GM12864 (cell line): ENCODE data around the gene AZU1.

ENCODE experiments used
- DNase-seq: peaks from one replicate; pipeline ENCODE4 v3.0.0-alpha.2; 2011; ENCODE audit warnings: low read depth
- H3K4me3 ChIP-seq: 2 replicates; pipeline ENCODE4 v1.5.1; 2011; ENCODE audit warnings: mild to moderate bottlenecking, low read depth, low read length, control low read depth
- TF ChIP-seq, protein P1 (sequence below): IDR thresholded peaks from 2 replicates; pipeline ENCODE4 v1.5.1; 2011; ENCODE audit warnings: low read depth, mild to moderate bottlenecking, moderate library complexity, low read length, control low read depth, inconsistent platforms; ENCODE audit errors: missing control alignments

Gene AZU1

DNA sequence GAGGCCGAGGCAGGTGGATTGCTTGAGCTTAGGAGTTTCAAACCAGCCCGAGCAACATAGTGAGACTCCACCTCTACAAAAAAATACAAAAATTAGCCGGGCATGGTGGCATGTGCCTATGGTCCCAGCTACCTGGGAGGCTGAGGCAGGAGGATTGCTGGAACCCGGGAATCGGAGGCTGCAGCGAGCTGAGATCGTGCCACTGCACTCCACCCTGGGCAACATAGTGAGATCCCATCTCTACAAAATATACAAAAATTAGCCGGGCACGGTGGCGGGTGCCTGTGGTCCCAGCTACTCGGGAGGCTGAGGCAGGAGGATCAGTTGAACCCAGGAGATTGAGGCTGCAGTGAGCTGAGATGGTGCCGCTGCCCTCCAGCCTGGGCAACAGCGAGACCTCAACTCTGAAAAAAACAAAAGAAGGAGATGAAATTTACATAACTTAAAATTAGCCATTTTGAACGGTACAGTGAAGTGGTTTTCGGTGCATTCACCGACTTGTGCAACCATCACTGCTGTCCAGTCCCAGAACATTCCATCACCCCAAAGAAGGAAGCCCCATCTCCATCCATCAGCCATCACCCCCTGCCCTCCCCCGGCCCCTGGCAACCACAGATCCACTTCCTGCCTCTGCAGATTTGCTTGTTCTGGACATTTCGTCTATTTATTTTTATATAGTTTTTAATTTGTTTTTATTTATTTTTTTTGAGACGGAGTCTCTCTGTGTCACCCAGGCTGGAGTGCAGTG is 1.6 kb upstream of the AZU1 start:
- no peak for DNase-seq
- TF ChIP-seq, protein P1, sequence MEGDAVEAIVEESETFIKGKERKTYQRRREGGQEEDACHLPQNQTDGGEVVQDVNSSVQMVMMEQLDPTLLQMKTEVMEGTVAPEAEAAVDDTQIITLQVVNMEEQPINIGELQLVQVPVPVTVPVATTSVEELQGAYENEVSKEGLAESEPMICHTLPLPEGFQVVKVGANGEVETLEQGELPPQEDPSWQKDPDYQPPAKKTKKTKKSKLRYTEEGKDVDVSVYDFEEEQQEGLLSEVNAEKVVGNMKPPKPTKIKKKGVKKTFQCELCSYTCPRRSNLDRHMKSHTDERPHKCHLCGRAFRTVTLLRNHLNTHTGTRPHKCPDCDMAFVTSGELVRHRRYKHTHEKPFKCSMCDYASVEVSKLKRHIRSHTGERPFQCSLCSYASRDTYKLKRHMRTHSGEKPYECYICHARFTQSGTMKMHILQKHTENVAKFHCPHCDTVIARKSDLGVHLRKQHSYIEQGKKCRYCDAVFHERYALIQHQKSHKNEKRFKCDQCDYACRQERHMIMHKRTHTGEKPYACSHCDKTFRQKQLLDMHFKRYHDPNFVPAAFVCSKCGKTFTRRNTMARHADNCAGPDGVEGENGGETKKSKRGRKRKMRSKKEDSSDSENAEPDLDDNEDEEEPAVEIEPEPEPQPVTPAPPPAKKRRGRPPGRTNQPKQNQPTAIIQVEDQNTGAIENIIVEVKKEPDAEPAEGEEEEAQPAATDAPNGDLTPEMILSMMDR = no peak
- no peak overlapping the region for H3K4me3 ChIP-seq

DNA sequence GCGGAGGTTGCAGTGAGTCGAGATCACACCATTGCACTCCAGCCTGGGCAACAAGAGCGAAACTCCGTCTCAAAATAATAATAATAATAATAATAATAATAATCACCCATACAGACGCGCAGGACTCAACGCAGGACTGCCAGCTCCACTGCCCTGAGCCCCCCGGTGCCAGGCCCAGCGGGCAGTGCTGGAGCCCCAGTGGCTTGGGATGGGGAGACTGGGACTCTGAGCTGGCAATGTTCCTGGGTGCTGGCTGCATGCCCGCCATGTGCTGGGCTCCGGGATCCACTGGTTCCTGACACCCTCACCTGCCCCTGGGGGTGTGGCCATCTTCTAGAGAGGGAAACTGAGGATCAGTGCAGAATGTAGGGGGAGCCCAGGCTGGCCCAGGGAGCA is 325 bp upstream of the AZU1 start:
- TF ChIP-seq, protein P1 = no peak
- no peak overlapping the region for H3K4me3 ChIP-seq
- DNase-seq = no peak

GRCh38 chr19:829129-829758 is 1.6 kb downstream of the AZU1 start:
- DNase-seq = no peak
- TF ChIP-seq, protein P1 = no peak

DNA sequence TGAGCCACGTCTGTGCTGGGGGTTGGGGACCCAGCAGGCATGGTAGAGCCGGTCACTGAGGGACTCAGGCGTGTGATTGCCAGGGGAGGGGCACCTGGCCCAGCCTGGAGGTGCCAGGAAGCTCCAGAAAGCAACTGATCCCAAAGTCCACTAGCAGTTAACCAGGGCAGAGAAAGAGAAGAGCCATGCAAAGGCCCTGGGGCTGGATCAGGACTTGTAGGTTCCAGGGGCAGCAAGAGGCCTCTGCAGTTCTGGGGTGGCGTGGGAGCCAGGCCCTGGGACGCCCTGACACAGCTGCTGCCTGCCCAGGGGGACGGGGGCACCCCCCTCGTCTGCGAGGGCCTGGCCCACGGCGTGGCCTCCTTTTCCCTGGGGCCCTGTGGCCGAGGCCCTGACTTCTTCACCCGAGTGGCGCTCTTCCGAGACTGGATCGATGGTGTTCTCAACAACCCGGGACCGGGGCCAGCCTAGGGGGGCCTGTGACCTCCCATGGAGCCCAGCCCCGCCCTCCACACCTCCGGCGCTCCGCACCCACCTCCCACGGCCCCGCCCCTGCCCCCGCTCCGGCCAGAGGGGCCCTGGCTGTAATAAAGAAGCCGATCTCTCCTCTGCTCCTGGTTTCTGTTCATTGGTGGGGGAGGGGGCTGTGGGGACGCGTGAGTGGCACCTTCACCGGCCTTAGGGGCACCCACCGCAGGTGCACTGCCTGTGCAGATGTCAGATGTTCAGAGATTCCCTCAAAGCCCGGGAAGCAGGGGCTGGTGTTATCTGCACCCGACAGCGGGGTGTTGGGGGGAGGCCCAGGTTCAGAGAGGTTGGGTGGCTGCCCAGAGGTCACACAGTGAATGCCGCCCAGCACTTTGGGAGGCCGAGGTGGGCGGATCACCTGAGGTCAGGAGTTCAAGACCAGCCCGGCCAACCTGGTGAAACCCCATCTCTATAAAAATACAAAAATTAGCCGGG is 4.1 kb downstream of the AZU1 start:
- no peak for DNase-seq
- H3K4me3 ChIP-seq = no peak overlapping the region
- TF ChIP-seq, protein P1 = no peak

More at GRCh38 chr19:829129-829758, 1.6 kb downstream of the AZU1 start:
- H3K4me3 ChIP-seq = no peak overlapping the region

- DNase-seq = no peak
- TF ChIP-seq, protein P1 = no peak
- H3K4me3 ChIP-seq = no peak overlapping the region
Measured at GRCh38 chr19:834216-834615, 6.6 kb downstream of the AZU1 start.

DNA sequence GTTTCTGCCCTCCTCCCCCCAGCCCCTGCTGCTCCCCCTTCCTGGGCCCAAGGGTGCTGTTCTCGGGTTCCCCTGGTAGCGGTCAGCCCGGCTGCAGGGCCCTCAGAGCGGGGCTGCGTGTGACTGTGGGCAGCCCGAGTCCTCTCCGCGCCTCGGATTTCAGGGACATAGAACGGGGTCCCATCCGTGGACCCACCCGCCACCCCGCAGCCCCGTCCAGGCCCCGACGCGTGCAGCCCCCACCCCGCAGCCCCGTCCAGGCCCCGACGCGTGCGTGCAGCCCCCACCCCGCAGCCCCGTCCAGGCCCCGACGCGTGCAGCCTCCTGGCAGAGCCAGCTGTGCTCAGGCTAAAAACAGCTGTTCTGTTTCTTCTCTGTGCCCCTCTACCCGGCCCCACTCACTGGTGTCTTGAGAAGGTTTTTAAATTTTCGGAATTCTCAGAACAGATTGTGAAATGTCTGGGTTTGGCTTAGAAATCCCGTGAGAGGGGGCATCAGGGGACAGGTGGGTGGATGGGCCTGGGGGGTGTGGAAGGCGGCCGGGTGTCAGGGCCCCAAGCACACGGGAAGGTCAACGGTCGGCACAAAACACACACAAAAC is 7.7 kb downstream of the AZU1 start:
- TF ChIP-seq, protein P1 = no peak
- no peak for DNase-seq

More for the DNA sequence above, 7.7 kb downstream of the AZU1 start:
- H3K4me3 ChIP-seq = no peak overlapping the region
